ENCODE data around the gene TLR4. TPM values are rescaled to one million over a fixed set of nuclear protein-coding genes. Genes with fewer than 3 reads are reported as not detected.

TLR4 gene
- total and polyA plus RNA-seq, 10 of the 15 experiments (the other 5 are each of a cell fraction or from before 2014, with no cell fraction given) = 0.03 to 0.50 (median 0.16) TPM

GRCh38 chr9:117737721-117738226 lies 33.6 kb downstream of the TLR4 start (continued):
- no peak for TF ChIP-seq MLLT1 (IDR thresholded peaks at IDR 0.05)

GRCh38 chr9:117739206-117739605 lies 35.0 kb downstream of the TLR4 start:
- Histone ChIP-seq H3K27me3 (replicated peaks in 1 of 2; ENCODE audit: control insufficient read depth in 2 of 2, insufficient read depth in 2 of 2, low read length in 1 of 2) (peaks cover 0 to 2% of the 10 kb centered on the region in 2 experiments; a peak in 1 of 4 replicates), H3K79me2 (ENCODE audit: control insufficient read depth, insufficient read depth, low read length) (no peaks in the 10 kb centered on the region), H3K4me1 (ENCODE audit: control insufficient read depth, insufficient read depth, low read length) (no peaks in the 10 kb centered on the region), H3K4me3 (no peak overlapping the region), H3K9ac (ENCODE audit: control insufficient read depth, insufficient read depth, low read length) (no peak overlapping the region), H3K9me3 (replicated peaks; ENCODE audit: control insufficient read depth, insufficient read depth, low read length) (no peaks in the 10 kb centered on the region), H2AFZ (ENCODE audit: control insufficient read depth, low read depth, low read length) (no peak overlapping the region), H4K20me1 (ENCODE audit: control insufficient read depth, insufficient read depth) (no peaks in the 10 kb centered on the region), H3K36me3 (ENCODE audit: control insufficient read depth in 2 of 2, insufficient read depth in 2 of 2, low read length in 1 of 2) (no peaks in the 10 kb centered on the region), H3K4me2 (ENCODE audit: control insufficient read depth, insufficient read depth) (no peak overlapping the region), H3K27ac (ENCODE audit: control insufficient read depth, insufficient read depth) (no peak overlapping the region)
- WGBS (ENCODE audit: insufficient coverage, insufficient replicate concordance, low lambda C conversion rate, missing lambda C conversion rate) = 53% methylated on average over 10 of the region's 10 CpGs
- RAD21 ChIA-PET (ENCODE audit: unreplicated experiment) = no interaction called here
- DNase-seq (ENCODE audit: low read depth, low spot score) (no peak), ATAC-seq (no peak), FAIRE-seq (no peak)
- SMC1A ChIA-PET (ENCODE audit: uncharacterized antibody, unreplicated experiment) = no interaction called here
- no peak for TF ChIP-seq IRF4 (IDR thresholded peaks at IDR 0.05; ENCODE audit: low read depth, low read length)
- TF ChIP-seq TBL1XR1 (IDR thresholded peaks at IDR 0.05; ENCODE audit: low read depth, low read length) = no peak
- no peak for TF ChIP-seq NR2F1 (conservative IDR thresholded peaks at IDR 0.05)
- no peak for TF ChIP-seq SIN3A (IDR thresholded peaks at IDR 0.05; ENCODE audit: low read depth, low read length)
- no peak for TF ChIP-seq PBX3 (IDR thresholded peaks at IDR 0.05; ENCODE audit: insufficient replicate concordance, low read depth, low read length)
- TF ChIP-seq ESRRA (IDR thresholded peaks at IDR 0.05; ENCODE audit: low read length) = no peak
- no peak for TF ChIP-seq CTCF (IDR thresholded peaks at IDR 0.05 in 2 of 3, conservative IDR thresholded peaks at IDR 0.05 in 1 of 3; ENCODE audit: control insufficient read depth in 2 of 3, extremely low read depth in 1 of 3, insufficient read depth in 1 of 3, low read depth in 3 of 3, low read length in 3 of 3)
- CTCF ChIA-PET = no interaction called here
- POLR2A ChIA-PET = no interaction called here
- in situ Hi-C loops (cut with MboI) = no loop called here
- no TSS peak for BruUV-seq (replicated peaks)
- intact Hi-C loops (cut with micrococcal nuclease; ENCODE audit: unreplicated experiment) = no loop called here

Measured in GM12878 (cell line).